CD4-positive, alpha-beta T cell (primary cell): ENCODE measurements around the gene TCF12. TPM values are rescaled to one million over a fixed set of nuclear protein-coding genes. Genes with fewer than 3 reads are reported as not detected.

ENCODE experiments used
- ATAC-seq: fragments of 200-7000 bp; cut with Tn5 transposase; one replicate; pipeline ENCODE4 v1.10.0; 2022; ENCODE audit warnings: mild to moderate bottlenecking; ENCODE audit not compliant: poor library complexity
- CTCF ChIA-PET: fragments of 350-600 bp; sonication (Branson Sonifier 250); formaldehyde crosslinking; loops from one replicate; lab custom pipeline; 2021; ENCODE audit warnings: antibody characterized with exemption, inconsistent platforms; lab: Charles Lee
- POLR2A ChIA-PET: fragments of 350-600 bp; sonication (Branson Sonifier 250); formaldehyde crosslinking; loops from one replicate; lab custom pipeline; 2021; ENCODE audit warnings: antibody characterized with exemption, inconsistent platforms; lab: Charles Lee
- DNase-seq, 14 experiments: peaks; one replicate each; pipeline ENCODE4 v3.0.0-alpha.2; 2013 to 2020; ENCODE audit warnings: mixed read lengths in 2 of 14
- H3K27ac ChIP-seq, 2 donors: one replicate each; pipeline versions ENCODE4 v1.5.1 to v1.7.0; 2013; ENCODE audit warnings: low read length in 2 of 2, low read depth in 1 of 2, mild to moderate bottlenecking in 1 of 2
- H3K27me3 ChIP-seq, 2 experiments: 1 replicate in 1 of 2; 2 replicates in 1 of 2; pipeline versions ENCODE4 v1.6.1 to v1.7.0; 2013; ENCODE audit warnings: low read length in 2 of 2, control low read depth in 1 of 2, mild to moderate bottlenecking in 1 of 2, moderate library complexity in 1 of 2; ENCODE audit not compliant: insufficient read depth in 2 of 2, control insufficient read depth in 1 of 2
- H3K36me3 ChIP-seq: one replicate; pipeline ENCODE4 v1.6.1; 2013; ENCODE audit warnings: low read length, control low read depth; ENCODE audit not compliant: insufficient read depth
- H3K4me1 ChIP-seq: one replicate; pipeline ENCODE4 v1.6.1; 2013; ENCODE audit warnings: low read length, control low read depth; ENCODE audit not compliant: insufficient read depth
- H3K4me3 ChIP-seq: one replicate; pipeline ENCODE4 v1.5.1; 2013; ENCODE audit warnings: mild to moderate bottlenecking, low read length, moderate library complexity
- H3K9me3 ChIP-seq, 2 experiments: 1 replicate in 1 of 2; 2 replicates in 1 of 2; pipeline versions ENCODE4 v1.6.1 to v1.7.0; 2013; ENCODE audit warnings: low read length in 2 of 2, mild to moderate bottlenecking in 2 of 2, control low read depth in 1 of 2, moderate library complexity in 1 of 2; ENCODE audit not compliant: control insufficient read depth in 1 of 2, insufficient read depth in 1 of 2
- H3K27ac Mint-ChIP-seq: one replicate; pipeline ENCODE4 v1.8.0; 2020; ENCODE audit warnings: mixed read lengths
- H3K27me3 Mint-ChIP-seq: one replicate; pipeline ENCODE4 v1.8.0; 2021; ENCODE audit warnings: mixed read lengths
- H3K36me3 Mint-ChIP-seq: one replicate; pipeline ENCODE4 v1.8.0; 2021; ENCODE audit warnings: low read depth, mixed read lengths
- H3K4me1 Mint-ChIP-seq: one replicate; pipeline ENCODE4 v1.8.0; 2021; ENCODE audit warnings: low read depth, mixed read lengths
- H3K4me3 Mint-ChIP-seq: one replicate; pipeline ENCODE4 v1.8.0; 2020; ENCODE audit warnings: mild to moderate bottlenecking, mixed read lengths
- H3K9me3 Mint-ChIP-seq: one replicate; pipeline ENCODE4 v1.8.0; 2020; ENCODE audit warnings: mixed read lengths
- intact Hi-C, 2 experiments: fragments of 100-400 bp; cut with DNase I in 1 of 2; cut with micrococcal nuclease in 1 of 2; formaldehyde crosslinking; loops; one replicate each; pipeline versions ENCODE4 v1.15.1 to v1.9.0; 2023 to 2025; cut with DNase I, micrococcal nuclease
- total RNA-seq, 174 experiments: library from RNA in 2 of 174; stranded (reverse) in 2 of 174; gene quantifications; one replicate each; pipeline ENCODE4 v1.2.3 and lab custom pipeline; 2021 to 2026
- TF ChIP-seq, protein P1 (sequence below): fragments of 200-600 bp; IDR thresholded peaks from one replicate; pipeline ENCODE4 v1.8.0; 2022; ENCODE audit warnings: antibody characterized with exemption, mild to moderate bottlenecking

Gene TCF12
- total RNA-seq, 2 experiments from 2014 or later: 54.0 TPM

DNA sequence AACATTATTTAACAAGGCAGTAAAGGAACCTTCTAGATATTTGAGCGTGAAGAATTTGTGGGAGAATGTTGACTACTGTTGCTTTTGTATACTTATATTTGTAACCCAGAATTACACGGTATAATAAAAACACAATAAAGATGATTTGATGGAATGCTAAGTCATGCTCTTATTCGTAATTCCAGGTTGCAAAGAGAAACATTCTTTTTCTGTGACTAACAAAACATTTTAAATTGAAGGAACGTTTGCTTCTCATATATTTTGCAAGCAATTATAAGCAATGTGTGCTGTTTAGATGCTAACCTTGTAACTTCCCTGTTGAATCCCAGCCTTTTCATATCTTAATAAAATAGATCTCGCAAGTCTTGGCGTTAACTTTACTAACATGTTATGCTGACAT is 333.5 kb downstream of the TCF12 start:
- Histone ChIP-seq H3K9me3 (no peaks in the 10 kb centered on the region), H3K4me1 (no peaks in the 10 kb centered on the region), H3K27ac (no peak overlapping the region), H3K4me3 (no peak overlapping the region), H3K36me3 (peaks cover 23% of the 10 kb centered on the region), H3K27me3 (no peaks in the 10 kb centered on the region)
- POLR2A ChIA-PET: no interaction called here
- H3K27ac Mint-ChIP-seq: no peak overlapping the region
- H3K27me3 Mint-ChIP-seq: no peaks in the 10 kb centered on the region
- H3K4me1 Mint-ChIP-seq: no peaks in the 10 kb centered on the region
- intact Hi-C loops: no loop called here
- no peak for DNase-seq
- no peak for ATAC-seq
- CTCF ChIA-PET: interaction anchor here (1.0 kb wide), 1 partner anchor 8 kb away, joined by 3 read pairs; no protein-coding TSS in a partner anchor
- no peaks in the 10 kb centered on the region for H3K9me3 Mint-ChIP-seq
- TF ChIP-seq, protein P1, sequence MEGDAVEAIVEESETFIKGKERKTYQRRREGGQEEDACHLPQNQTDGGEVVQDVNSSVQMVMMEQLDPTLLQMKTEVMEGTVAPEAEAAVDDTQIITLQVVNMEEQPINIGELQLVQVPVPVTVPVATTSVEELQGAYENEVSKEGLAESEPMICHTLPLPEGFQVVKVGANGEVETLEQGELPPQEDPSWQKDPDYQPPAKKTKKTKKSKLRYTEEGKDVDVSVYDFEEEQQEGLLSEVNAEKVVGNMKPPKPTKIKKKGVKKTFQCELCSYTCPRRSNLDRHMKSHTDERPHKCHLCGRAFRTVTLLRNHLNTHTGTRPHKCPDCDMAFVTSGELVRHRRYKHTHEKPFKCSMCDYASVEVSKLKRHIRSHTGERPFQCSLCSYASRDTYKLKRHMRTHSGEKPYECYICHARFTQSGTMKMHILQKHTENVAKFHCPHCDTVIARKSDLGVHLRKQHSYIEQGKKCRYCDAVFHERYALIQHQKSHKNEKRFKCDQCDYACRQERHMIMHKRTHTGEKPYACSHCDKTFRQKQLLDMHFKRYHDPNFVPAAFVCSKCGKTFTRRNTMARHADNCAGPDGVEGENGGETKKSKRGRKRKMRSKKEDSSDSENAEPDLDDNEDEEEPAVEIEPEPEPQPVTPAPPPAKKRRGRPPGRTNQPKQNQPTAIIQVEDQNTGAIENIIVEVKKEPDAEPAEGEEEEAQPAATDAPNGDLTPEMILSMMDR: no peak
- peaks cover 66% of the 10 kb centered on the region for H3K36me3 Mint-ChIP-seq
- H3K4me3 Mint-ChIP-seq: no peak overlapping the region

DNA sequence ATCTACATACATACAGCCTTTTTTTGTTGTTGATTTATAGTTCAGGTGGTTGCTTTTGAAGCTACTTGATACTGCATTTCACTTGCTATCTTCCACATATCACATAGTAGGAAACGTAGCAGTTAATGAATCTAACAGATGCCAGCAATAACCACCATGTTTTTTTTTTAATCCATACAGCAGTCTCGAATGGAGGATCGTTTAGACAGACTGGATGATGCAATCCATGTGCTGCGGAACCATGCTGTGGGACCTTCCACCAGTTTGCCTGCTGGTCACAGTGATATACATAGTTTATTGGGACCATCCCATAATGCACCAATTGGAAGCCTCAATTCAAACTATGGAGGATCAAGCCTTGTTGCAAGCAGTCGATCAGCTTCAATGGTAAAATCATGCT is 334.6 kb downstream of the TCF12 start:
- Mint-ChIP-seq H3K27ac (no peak overlapping the region), H3K4me3 (no peak overlapping the region), H3K27me3 (no peaks in the 10 kb centered on the region), H3K9me3 (no peaks in the 10 kb centered on the region), H3K36me3 (peaks cover 62% of the 10 kb centered on the region), H3K4me1 (no peaks in the 10 kb centered on the region)
- ChIA-PET POLR2A (no interaction called here), CTCF (no interaction called here)
- Histone ChIP-seq H3K4me1 (no peaks in the 10 kb centered on the region), H3K36me3 (peaks cover 17% of the 10 kb centered on the region), H3K9me3 (no peaks in the 10 kb centered on the region), H3K27me3 (no peaks in the 10 kb centered on the region), H3K4me3 (no peak overlapping the region), H3K27ac (no peak overlapping the region)
- ATAC-seq (no peak), DNase-seq (no peak)
- TF ChIP-seq, protein P1: no peak
- intact Hi-C loops: no loop called here

DNA sequence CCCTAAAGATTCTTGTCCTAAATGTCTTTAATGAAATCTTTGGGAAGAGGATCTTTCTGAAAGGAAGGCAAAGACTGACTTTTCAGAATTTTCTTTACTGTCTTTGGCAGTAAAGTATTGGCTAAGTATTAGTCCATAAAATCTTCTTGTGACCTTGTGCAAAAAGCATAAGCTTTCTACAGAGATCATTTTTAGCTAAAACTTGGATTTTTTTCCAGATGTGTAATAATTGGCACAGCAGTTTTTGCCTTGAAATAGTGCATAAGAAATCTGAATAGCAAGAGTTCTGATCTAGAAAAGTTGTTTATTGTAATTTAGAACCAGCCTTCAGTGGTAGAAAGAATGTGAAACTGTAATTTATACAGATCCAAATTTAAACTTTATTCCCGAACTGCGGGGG is 335.1 kb downstream of the TCF12 start:
- H3K4me3 Mint-ChIP-seq: no peak overlapping the region
- Histone ChIP-seq H3K27ac (no peak overlapping the region), H3K27me3 (no peaks in the 10 kb centered on the region), H3K4me1 (no peaks in the 10 kb centered on the region), H3K4me3 (no peak overlapping the region), H3K36me3 (peaks cover 17% of the 10 kb centered on the region), H3K9me3 (no peaks in the 10 kb centered on the region)
- no peak overlapping the region for H3K27ac Mint-ChIP-seq
- no peaks in the 10 kb centered on the region for H3K27me3 Mint-ChIP-seq
- DNase-seq (no peak), ATAC-seq (no peak)
- H3K36me3 Mint-ChIP-seq: peaks cover 65% of the 10 kb centered on the region
- TF ChIP-seq, protein P1: no peak
- H3K9me3 Mint-ChIP-seq: no peaks in the 10 kb centered on the region
- CTCF ChIA-PET: no interaction called here
- intact Hi-C loops: no loop called here
- H3K4me1 Mint-ChIP-seq: no peaks in the 10 kb centered on the region
- POLR2A ChIA-PET: no interaction called here
